ENCODE results near the gene CDON. TPM values are rescaled to one million over a fixed set of nuclear protein-coding genes. Genes with fewer than 3 reads are reported as not detected.

The CDON gene
- polyA plus RNA-seq, 1 of the 3 experiments (the other 2 are of a cell fraction): 3.7 TPM

DNA sequence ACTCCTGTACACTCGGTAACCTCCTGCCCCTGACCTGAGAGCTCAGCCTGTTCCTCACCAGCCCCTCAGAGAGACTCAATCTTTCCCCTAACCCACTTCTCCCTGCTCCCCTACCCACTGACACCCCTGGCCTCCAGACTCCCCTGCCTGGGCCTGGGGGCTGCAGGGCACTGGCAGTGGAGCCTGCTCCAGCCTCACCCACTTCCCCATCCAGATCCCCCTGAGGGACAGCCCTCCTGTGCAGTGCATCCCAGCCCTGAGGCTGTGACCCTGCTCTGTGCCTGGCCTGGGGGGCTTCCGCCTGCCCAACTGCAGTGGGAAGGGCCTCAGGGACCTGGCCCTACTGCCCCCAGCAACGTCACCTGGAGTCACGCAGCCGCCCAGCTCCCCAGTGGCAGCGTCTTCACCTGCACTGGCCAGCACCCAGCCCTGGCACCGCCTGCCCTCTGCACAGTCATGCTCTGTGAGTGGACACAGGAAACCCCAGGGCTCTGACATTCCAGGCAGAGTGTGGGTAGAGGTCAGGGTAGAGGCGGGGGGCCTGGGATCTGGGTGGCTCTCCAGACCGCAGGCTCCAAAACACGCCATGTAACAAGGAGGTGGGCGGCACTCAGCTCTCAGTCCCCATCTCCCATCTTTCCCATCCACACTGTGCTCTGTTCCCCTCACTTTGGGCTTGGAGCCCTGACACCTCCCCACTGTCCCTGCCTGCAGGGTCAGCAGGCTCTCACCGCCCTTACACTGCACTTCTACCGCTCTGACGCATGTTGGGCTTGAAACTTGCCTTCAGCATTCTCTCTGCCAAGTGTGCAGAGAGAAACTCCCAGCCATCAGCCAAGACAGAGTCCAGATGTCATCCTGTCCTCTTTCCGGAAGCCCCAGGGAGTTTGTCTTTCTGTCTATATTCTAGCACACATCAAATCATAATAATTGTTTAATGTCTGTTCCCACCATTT is 111.7 kb downstream of the CDON start:
- no peak overlapping the region for H2AFZ ChIP-seq (ENCODE audit: low read depth)
- no peak overlapping the region; a peak in 1 of 4 replicates for H3K4me3 ChIP-seq (ENCODE audit: low read depth in 2 of 2, low read length in 1 of 2)
- TF ChIP-seq, protein P1, sequence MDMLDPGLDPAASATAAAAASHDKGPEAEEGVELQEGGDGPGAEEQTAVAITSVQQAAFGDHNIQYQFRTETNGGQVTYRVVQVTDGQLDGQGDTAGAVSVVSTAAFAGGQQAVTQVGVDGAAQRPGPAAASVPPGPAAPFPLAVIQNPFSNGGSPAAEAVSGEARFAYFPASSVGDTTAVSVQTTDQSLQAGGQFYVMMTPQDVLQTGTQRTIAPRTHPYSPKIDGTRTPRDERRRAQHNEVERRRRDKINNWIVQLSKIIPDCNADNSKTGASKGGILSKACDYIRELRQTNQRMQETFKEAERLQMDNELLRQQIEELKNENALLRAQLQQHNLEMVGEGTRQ (IDR thresholded peaks at IDR 0.05; ENCODE audit: borderline replicate concordance, low read depth, low read length): no peak
- TF ChIP-seq NFIC (IDR thresholded peaks at IDR 0.05; ENCODE audit: borderline replicate concordance) (peak; percentile 22; the same call in 1 of the 2 replicates), GATA2 (CRISPR knock-in tag; IDR thresholded peaks at IDR 0.05) (0 out of 2 replicates have a peak, but pooled peaks have one; percentile 19), IRF3 (IDR thresholded peaks at IDR 0.05; ENCODE audit: low read depth, low read length) (no peak), CHD2 (IDR thresholded peaks at IDR 0.05; ENCODE audit: low read length, partially characterized antibody) (peak; percentile 31), EP300 (IDR thresholded peaks at IDR 0.05; ENCODE audit: borderline replicate concordance in 1 of 2, low read depth in 1 of 2, low read length in 1 of 2) (peak in 1 of 2 experiments; percentile 85; a peak in 2 of 4 replicates), RCOR1 (IDR thresholded peaks at IDR 0.05; ENCODE audit: low read length) (peak; percentile 48; the same call in 1 of the 2 replicates), MXI1 (IDR thresholded peaks at IDR 0.05; ENCODE audit: low read depth, low read length) (peak; percentile 75; the same call in 1 of the 2 replicates), FOXJ3 (CRISPR knock-in tag; IDR thresholded peaks at IDR 0.05) (peak; percentile 75), YY1 (IDR thresholded peaks at IDR 0.05; ENCODE audit: low read depth) (no peak), SIN3A (IDR thresholded peaks at IDR 0.05; ENCODE audit: borderline replicate concordance, low read depth, low read length) (no peak), SMC3 (IDR thresholded peaks at IDR 0.05; ENCODE audit: low read depth, low read length) (no peak), RAD21 (IDR thresholded peaks at IDR 0.05; ENCODE audit: low read length) (no peak; the same call in 1 of the 2 replicates), TCF12 (IDR thresholded peaks at IDR 0.05) (peak; percentile 68)
- TF ChIP-seq, protein P2, sequence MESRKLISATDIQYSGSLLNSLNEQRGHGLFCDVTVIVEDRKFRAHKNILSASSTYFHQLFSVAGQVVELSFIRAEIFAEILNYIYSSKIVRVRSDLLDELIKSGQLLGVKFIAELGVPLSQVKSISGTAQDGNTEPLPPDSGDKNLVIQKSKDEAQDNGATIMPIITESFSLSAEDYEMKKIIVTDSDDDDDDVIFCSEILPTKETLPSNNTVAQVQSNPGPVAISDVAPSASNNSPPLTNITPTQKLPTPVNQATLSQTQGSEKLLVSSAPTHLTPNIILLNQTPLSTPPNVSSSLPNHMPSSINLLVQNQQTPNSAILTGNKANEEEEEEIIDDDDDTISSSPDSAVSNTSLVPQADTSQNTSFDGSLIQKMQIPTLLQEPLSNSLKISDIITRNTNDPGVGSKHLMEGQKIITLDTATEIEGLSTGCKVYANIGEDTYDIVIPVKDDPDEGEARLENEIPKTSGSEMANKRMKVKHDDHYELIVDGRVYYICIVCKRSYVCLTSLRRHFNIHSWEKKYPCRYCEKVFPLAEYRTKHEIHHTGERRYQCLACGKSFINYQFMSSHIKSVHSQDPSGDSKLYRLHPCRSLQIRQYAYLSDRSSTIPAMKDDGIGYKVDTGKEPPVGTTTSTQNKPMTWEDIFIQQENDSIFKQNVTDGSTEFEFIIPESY (IDR thresholded peaks at IDR 0.05; ENCODE audit: borderline replicate concordance, low read depth): no peak
- TF ChIP-seq, protein P3, sequence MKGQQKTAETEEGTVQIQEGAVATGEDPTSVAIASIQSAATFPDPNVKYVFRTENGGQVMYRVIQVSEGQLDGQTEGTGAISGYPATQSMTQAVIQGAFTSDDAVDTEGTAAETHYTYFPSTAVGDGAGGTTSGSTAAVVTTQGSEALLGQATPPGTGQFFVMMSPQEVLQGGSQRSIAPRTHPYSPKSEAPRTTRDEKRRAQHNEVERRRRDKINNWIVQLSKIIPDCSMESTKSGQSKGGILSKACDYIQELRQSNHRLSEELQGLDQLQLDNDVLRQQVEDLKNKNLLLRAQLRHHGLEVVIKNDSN (IDR thresholded peaks at IDR 0.05; ENCODE audit: borderline replicate concordance, low read depth): no peak
- WGBS (ENCODE audit: low lambda C conversion rate): 42% methylated on average over 4 of the region's 15 CpGs
- peak overlapping the region in 1 of 2 experiments; percentile 97; a peak in 2 of 4 replicates for H3K27ac ChIP-seq (ENCODE audit: low read depth in 2 of 2, low read length in 1 of 2)
- H3K4me1 ChIP-seq (ENCODE audit: control insufficient read depth in 1 of 2, insufficient read depth in 2 of 2, low read depth in 1 of 2, low read length in 1 of 2): peaks cover 0 to 51% of the 10 kb centered on the region in 2 experiments; a peak in 2 of 4 replicates
- H4K20me1 ChIP-seq (ENCODE audit: insufficient read depth): no peaks in the 10 kb centered on the region
- DNase-seq: peak; percentile 89
- H3F3A ChIP-seq (replicated peaks; ENCODE audit: insufficient read depth): no peaks in the 10 kb centered on the region
- POLR2A ChIA-PET: interaction anchor here (1.0 to 1.8 kb wide), 3 partner anchors 111 to 164 kb away, joined by 3 to 8 read pairs (median 8); no protein-coding TSS in a partner anchor
- peaks cover 0 to under 1% of the 10 kb centered on the region in 2 experiments for H3K36me3 ChIP-seq (replicated peaks in 1 of 2; ENCODE audit: control insufficient read depth in 1 of 2, insufficient read depth in 2 of 2, low read length in 1 of 2)
- no peaks in the 10 kb centered on the region for H3K9me3 ChIP-seq
- H3K9me2 ChIP-seq: no peaks in the 10 kb centered on the region
- H3K27me3 ChIP-seq (ENCODE audit: insufficient read depth): no peaks in the 10 kb centered on the region
- H3K79me2 ChIP-seq (ENCODE audit: insufficient read depth): no peaks in the 10 kb centered on the region
- CTCF ChIA-PET: interaction anchor here (0.8 to 3.5 kb wide), 7 partner anchors 11 to 243 kb away, joined by 3 to 31 read pairs (median 4); no protein-coding TSS in a partner anchor
- no peak overlapping the region for H3K4me2 ChIP-seq
- no peak overlapping the region for H3K9ac ChIP-seq
